OCI-LY3 (cell line): Measurements from ENCODE around the gene ZSCAN10.

Experiments
- H2AFZ ChIP-seq: fragments of 200-600, 300-600 bp; shearing (Covaris generic); 2 replicates; pipeline ENCODE4 v1.6.0; 2014; ENCODE audit warnings: antibody characterized with exemption, low read depth, low read length
- H3K27ac ChIP-seq: fragments of 200-600, 300-600 bp; sonication (generic); 2 replicates; pipeline ENCODE4 v1.5.1; 2014; ENCODE audit warnings: mild to moderate bottlenecking, low read length, moderate library complexity, mixed read lengths
- H3K27me3 ChIP-seq: fragments of 200-600, 300-600 bp; sonication (generic); 2 replicates; pipeline ENCODE4 v1.6.1; 2014; ENCODE audit warnings: low read depth, low read length, mixed read lengths
- H3K36me3 ChIP-seq: fragments of 200-600, 300-600 bp; sonication (generic); replicated peaks from 2 replicates; pipeline ENCODE3; 2014; ENCODE audit warnings: low read depth, low read length, mixed read lengths
- H3K4me1 ChIP-seq: fragments of 300-600, 200-600 bp; sonication (generic); 2 replicates; pipeline ENCODE4 v1.6.1; 2014; ENCODE audit warnings: low read length, mixed read lengths
- H3K4me2 ChIP-seq: fragments of 200-600, 300-600 bp; sonication (generic); 2 replicates; pipeline ENCODE4 v1.6.1; 2014; ENCODE audit warnings: low read length, mixed read lengths
- H3K4me3 ChIP-seq: fragments of 300-600, 200-600 bp; sonication (generic); 2 replicates; pipeline ENCODE4 v1.5.1; 2014; ENCODE audit warnings: antibody characterized with exemption, mild to moderate bottlenecking, low read length, moderate library complexity
- H3K79me2 ChIP-seq: fragments of 300-600, 200-600 bp; shearing (Covaris generic); 2 replicates; pipeline ENCODE4 v1.6.1; 2014; ENCODE audit warnings: mild to moderate bottlenecking, low read length, mixed read lengths
- H3K9ac ChIP-seq: fragments of 300-600, 200-600 bp; shearing (Covaris generic); 2 replicates; pipeline ENCODE4 v1.6.0; 2014; ENCODE audit warnings: mild to moderate bottlenecking, low read length, moderate library complexity
- H3K9me3 ChIP-seq: fragments of 200-600, 300-600 bp; shearing (Covaris generic); 2 replicates; pipeline ENCODE4 v1.6.1; 2014; ENCODE audit warnings: low read length, mixed read lengths; ENCODE audit not compliant: insufficient read depth
- H4K20me1 ChIP-seq: fragments of 200-600, 300-600 bp; sonication (generic); 2 replicates; pipeline ENCODE4 v1.6.1; 2016; ENCODE audit warnings: low read length, mixed read lengths; ENCODE audit not compliant: insufficient read depth
- EZH2phosphoT487 ChIP-seq: fragments of 200-600 bp; shearing (Covaris generic); IDR thresholded peaks from 2 replicates; pipeline ENCODE4 v1.6.1; 2018; ENCODE audit warnings: antibody characterized with exemption, mixed run types, low read depth
- TF ChIP-seq, protein P1 (sequence below): fragments of 200-600, 300-600 bp; sonication (generic); IDR thresholded peaks from 2 replicates; pipeline ENCODE4 v1.5.1; 2014; ENCODE audit warnings: antibody characterized with exemption, low read length, low read depth

Gene ZSCAN10

DNA sequence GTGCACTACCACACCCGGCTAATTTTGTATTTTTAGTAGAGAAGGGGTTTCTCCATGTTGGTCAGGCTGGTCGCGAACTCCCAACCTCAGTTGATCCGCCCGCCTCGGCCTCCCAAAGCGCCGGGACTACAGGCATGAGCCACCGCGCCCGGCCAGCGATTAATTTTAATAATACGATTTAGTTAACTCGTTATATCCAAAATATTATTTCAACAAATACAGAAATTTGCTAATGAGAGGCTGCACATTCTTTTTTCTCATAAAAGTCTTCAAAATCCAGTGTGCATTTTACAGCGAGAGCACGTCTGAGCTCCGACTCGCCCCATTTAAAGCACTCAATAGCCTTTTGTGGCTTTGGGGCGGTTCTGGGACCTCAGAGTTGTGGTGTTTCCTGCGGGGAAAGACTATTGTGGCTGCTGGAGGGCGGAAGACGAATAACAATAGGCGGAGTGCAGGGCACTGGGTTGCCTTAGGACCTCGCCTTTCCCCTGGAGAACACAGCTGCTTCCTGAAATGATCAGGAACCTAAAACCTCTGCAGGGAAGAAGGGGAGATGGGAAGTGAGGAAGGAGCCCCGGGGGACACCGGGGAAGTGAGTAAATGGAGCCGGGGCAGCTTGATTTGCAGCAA, 2.9 kb upstream of the ZSCAN10 start:
- H3K4me2 ChIP-seq: peak overlapping the region; percentile 71
- H2AFZ ChIP-seq: peak overlapping the region; percentile 77
- no peaks in the 10 kb centered on the region for H3K36me3 ChIP-seq
- H4K20me1 ChIP-seq: no peaks in the 10 kb centered on the region
- H3K9me3 ChIP-seq: no peaks in the 10 kb centered on the region
- H3K27me3 ChIP-seq: peaks cover 6% of the 10 kb centered on the region; the same call in 1 of the 2 replicates
- H3K4me1 ChIP-seq: peaks cover 21% of the 10 kb centered on the region
- peak overlapping the region; percentile 78 for H3K4me3 ChIP-seq
- peak overlapping the region; percentile 58 for H3K9ac ChIP-seq
- TF ChIP-seq, protein P1, sequence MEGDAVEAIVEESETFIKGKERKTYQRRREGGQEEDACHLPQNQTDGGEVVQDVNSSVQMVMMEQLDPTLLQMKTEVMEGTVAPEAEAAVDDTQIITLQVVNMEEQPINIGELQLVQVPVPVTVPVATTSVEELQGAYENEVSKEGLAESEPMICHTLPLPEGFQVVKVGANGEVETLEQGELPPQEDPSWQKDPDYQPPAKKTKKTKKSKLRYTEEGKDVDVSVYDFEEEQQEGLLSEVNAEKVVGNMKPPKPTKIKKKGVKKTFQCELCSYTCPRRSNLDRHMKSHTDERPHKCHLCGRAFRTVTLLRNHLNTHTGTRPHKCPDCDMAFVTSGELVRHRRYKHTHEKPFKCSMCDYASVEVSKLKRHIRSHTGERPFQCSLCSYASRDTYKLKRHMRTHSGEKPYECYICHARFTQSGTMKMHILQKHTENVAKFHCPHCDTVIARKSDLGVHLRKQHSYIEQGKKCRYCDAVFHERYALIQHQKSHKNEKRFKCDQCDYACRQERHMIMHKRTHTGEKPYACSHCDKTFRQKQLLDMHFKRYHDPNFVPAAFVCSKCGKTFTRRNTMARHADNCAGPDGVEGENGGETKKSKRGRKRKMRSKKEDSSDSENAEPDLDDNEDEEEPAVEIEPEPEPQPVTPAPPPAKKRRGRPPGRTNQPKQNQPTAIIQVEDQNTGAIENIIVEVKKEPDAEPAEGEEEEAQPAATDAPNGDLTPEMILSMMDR: no peak
- no peak for TF ChIP-seq EZH2phosphoT487
- H3K27ac ChIP-seq: no peak overlapping the region
- H3K79me2 ChIP-seq: no peaks in the 10 kb centered on the region

DNA sequence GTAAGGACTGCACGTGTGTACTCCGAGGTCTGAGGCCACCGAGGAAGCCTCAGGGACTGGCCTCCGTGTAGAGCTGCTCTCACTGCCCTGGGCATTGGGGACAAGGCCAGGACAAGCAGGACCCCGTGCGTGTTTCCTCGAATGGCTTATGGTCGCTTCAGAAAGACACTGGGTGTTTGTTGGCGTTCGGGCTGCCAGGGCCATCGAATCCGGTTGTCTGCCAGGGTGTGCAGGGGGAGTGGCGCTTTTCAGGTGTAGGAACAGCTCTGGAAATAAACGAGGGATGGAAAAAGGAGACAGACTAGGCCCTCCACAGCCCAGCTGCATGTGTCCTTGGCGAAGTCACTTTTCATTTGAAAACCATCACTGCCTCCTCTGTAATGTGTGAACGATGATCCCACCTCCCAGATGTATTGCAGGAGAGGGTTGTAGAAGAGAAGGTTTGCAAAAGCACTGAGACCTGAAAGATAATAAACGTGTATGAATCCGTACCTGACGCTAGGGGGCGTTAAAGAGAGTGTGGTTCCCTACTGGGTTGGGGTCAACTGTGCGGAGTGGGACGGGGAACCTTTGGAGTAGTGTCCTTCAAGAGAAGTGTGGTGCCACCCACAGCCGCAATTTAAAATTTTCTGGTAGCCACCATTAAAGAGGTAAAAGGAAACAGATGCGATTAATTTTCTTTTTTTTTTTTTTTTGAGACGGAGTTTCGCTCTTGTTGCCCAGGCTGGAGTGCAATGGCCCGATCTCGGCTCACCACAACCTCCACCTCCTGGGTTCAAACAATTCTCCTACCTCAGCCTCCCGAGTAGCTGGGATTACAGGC, 2.1 kb upstream of the ZSCAN10 start:
- no peaks in the 10 kb centered on the region for H3K79me2 ChIP-seq
- no peaks in the 10 kb centered on the region for H4K20me1 ChIP-seq
- peak overlapping the region; percentile 78 for H3K4me3 ChIP-seq
- TF ChIP-seq, protein P1: peak; percentile 75
- TF ChIP-seq EZH2phosphoT487: no peak
- peaks cover 23% of the 10 kb centered on the region for H3K4me1 ChIP-seq
- peak overlapping the region; percentile 58 for H3K9ac ChIP-seq
- H3K27ac ChIP-seq: no peak overlapping the region
- H2AFZ ChIP-seq: peak overlapping the region; percentile 93
- peaks cover 6% of the 10 kb centered on the region; the same call in 1 of the 2 replicates for H3K27me3 ChIP-seq
- H3K4me2 ChIP-seq: peak overlapping the region; percentile 71
- H3K9me3 ChIP-seq: no peaks in the 10 kb centered on the region
- H3K36me3 ChIP-seq: no peaks in the 10 kb centered on the region

DNA sequence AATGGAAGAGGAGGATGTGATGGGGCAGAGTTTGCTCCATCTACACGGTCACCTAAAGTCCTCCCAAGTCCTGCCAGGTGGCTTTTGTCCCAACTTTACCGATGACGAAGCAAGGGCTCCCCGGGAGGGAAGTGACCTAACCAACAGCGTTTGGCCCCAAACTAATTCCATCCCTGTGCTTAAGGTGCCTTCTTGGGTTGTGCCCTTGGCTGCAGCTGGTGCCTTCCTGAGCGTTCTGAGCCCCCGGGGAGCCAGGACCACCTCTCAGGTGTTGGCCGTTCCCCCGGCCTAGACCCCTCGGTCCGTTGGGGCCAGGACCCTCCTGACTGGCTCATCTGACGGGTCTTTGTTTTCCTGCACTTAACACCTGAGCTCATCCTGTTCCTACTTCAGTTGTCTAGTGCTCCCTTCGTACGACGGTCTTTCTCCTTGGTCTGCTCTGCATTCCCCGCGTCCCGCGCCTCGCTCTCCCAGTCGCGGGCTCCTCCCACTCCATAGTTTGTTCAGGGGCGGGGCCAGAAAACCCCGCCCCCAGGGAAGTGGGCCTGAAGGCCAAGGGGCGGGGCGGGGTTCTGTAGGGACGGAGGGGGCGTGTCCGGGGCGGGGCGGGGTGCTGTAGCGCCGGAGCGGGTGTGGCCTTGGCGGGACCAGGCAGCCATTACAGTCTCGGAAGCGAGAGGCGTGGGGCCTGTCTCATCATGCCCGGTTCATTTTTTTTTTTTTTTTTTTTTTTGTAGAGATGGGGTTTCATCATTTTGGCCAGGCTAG, 822 bp upstream of the ZSCAN10 start:
- TF ChIP-seq EZH2phosphoT487: no peak
- TF ChIP-seq, protein P1: no peak
- Histone ChIP-seq H4K20me1 (no peaks in the 10 kb centered on the region), H3K79me2 (no peaks in the 10 kb centered on the region), H3K9me3 (no peaks in the 10 kb centered on the region), H3K4me3 (peak overlapping the region; percentile 78), H3K4me2 (peak overlapping the region; percentile 71), H3K36me3 (no peaks in the 10 kb centered on the region), H3K4me1 (peaks cover 25% of the 10 kb centered on the region), H3K27me3 (peaks cover 6% of the 10 kb centered on the region; the same call in 1 of the 2 replicates), H3K9ac (0 out of 2 replicates have a peak overlapping the region, but pooled peaks have one; percentile 58), H2AFZ (no peak overlapping the region), H3K27ac (no peak overlapping the region)

DNA sequence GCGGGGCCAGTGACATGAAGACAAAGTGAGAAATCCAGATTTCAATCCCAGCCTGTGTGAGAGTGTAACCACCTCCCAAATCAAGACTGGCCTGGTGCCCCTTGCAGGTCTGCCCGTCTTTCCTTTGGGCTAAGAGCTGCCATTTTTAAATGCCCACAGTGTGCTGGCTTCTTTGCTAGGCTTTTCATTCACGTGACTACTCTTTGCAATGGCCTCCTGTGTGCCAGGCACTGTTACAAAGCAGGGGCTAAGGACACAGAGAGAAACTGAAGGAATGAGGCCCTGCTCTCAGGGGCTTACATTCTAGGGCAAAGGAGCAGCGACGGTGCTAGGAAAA, 269 bp upstream of the ZSCAN10 start:
- H3K9ac ChIP-seq: no peak overlapping the region
- TF ChIP-seq EZH2phosphoT487: no peak
- TF ChIP-seq, protein P1: no peak
- no peaks in the 10 kb centered on the region for H3K79me2 ChIP-seq
- peaks cover 25% of the 10 kb centered on the region for H3K4me1 ChIP-seq
- H3K27ac ChIP-seq: no peak overlapping the region
- H3K36me3 ChIP-seq: no peaks in the 10 kb centered on the region
- H3K4me2 ChIP-seq: no peak overlapping the region; the same call in 1 of the 2 replicates
- no peak overlapping the region for H3K4me3 ChIP-seq
- H4K20me1 ChIP-seq: no peaks in the 10 kb centered on the region
- H3K9me3 ChIP-seq: no peaks in the 10 kb centered on the region
- H3K27me3 ChIP-seq: peaks cover 6% of the 10 kb centered on the region; the same call in 1 of the 2 replicates
- H2AFZ ChIP-seq: no peak overlapping the region
